IMR-90 (cell line): ENCODE measurements around the gene JSRP1. TPM values are rescaled to one million over a fixed set of nuclear protein-coding genes. Genes with fewer than 3 reads are reported as not detected.

Source experiments
- ATAC-seq: fragments of 200-7000 bp; cut with Tn5 transposase; 2 replicates; pipeline ENCODE4 v1.9.1; 2020; ENCODE audit warnings: low read depth, mild to moderate bottlenecking, moderate library complexity
- BruUV-seq: library from RNA; stranded (reverse); fragments of 400-500 nt; replicated peaks from 2 replicates; lab custom pipeline; 2021; lab: Mats Ljungman, UMichigan
- CTCF ChIA-PET: fragments of 300-600 bp; formaldehyde crosslinking; extraction: SDS; loops from one replicate; lab custom pipeline; 2021; ENCODE audit warnings: antibody characterized with exemption; lab: Yijun Ruan, JAX
- POLR2A ChIA-PET: fragments of 300-600 bp; sonication (Branson Sonifier 250); formaldehyde crosslinking; loops from one replicate; lab custom pipeline; 2022; ENCODE audit warnings: antibody characterized with exemption; ENCODE audit not compliant: unreplicated experiment; lab: Charles Lee
- DNase-seq: peaks from one replicate; pipeline ENCODE4 v3.0.0; 2013
- H2AFZ ChIP-seq: replicated peaks from 2 replicates; pipeline ENCODE3; 2013; ENCODE audit warnings: low read length, mild to moderate bottlenecking; ENCODE audit not compliant: poor library complexity
- H2AK5ac ChIP-seq: 2 replicates; pipeline ENCODE4 v1.6.1; 2013; ENCODE audit warnings: low read depth, low read length, inconsistent platforms
- H2AK9ac ChIP-seq: replicated peaks from 2 replicates; pipeline ENCODE3; 2013; ENCODE audit warnings: mild to moderate bottlenecking, low read depth, low read length, moderate library complexity; ENCODE audit not compliant: poor library complexity
- H2BK120ac ChIP-seq: 2 replicates; pipeline ENCODE4 v1.6.1; 2013; ENCODE audit warnings: low read depth, low read length, inconsistent platforms
- H2BK15ac ChIP-seq: 3 replicates; pipeline ENCODE4 v1.6.1; 2013; ENCODE audit warnings: low read depth, low read length, inconsistent platforms
- H2BK20ac ChIP-seq: 2 replicates; pipeline ENCODE4 v1.6.1; 2013; ENCODE audit warnings: low read depth, mild to moderate bottlenecking, inconsistent platforms, low read length, moderate library complexity
- H2BK5ac ChIP-seq: 2 replicates; pipeline ENCODE4 v1.6.1; 2013; ENCODE audit warnings: mild to moderate bottlenecking, low read depth, low read length, inconsistent platforms; ENCODE audit not compliant: poor library complexity, severe bottlenecking
- H3K14ac ChIP-seq: replicated peaks from 2 replicates; pipeline ENCODE4 v1.6.1; 2013; ENCODE audit warnings: low read depth, low read length, inconsistent platforms
- H3K18ac ChIP-seq: 2 replicates; pipeline ENCODE4 v1.6.1; 2013; ENCODE audit warnings: low read depth, low read length, control low read depth
- H3K23ac ChIP-seq: 2 replicates; pipeline ENCODE4 v1.6.1; 2013; ENCODE audit warnings: low read depth, low read length, inconsistent platforms
- H3K27ac ChIP-seq: 2 replicates; pipeline ENCODE4 v1.5.1; 2013; ENCODE audit warnings: mild to moderate bottlenecking, control low read depth, low read length; ENCODE audit not compliant: insufficient read depth
- H3K27me3 ChIP-seq: 2 replicates; pipeline ENCODE4 v1.6.1; 2013; ENCODE audit warnings: low read length; ENCODE audit not compliant: control insufficient read depth, insufficient read depth
- H3K36me3 ChIP-seq: 2 replicates; pipeline ENCODE4 v1.6.1; 2013; ENCODE audit warnings: low read length, mixed read lengths; ENCODE audit not compliant: control insufficient read depth, insufficient read depth
- H3K4ac ChIP-seq: 2 replicates; pipeline ENCODE4 v1.6.1; 2013; ENCODE audit warnings: low read depth, low read length, inconsistent platforms
- H3K4me1 ChIP-seq: 2 replicates; pipeline ENCODE4 v1.6.1; 2013; ENCODE audit warnings: low read length, mixed read lengths; ENCODE audit not compliant: control insufficient read depth, insufficient read depth
- H3K4me2 ChIP-seq: 2 replicates; pipeline ENCODE4 v1.6.1; 2013; ENCODE audit warnings: low read depth, mild to moderate bottlenecking, control low read depth, low read length, moderate library complexity
- H3K4me3 ChIP-seq: 2 replicates; pipeline ENCODE4 v1.5.1; 2013; ENCODE audit warnings: low read depth, mild to moderate bottlenecking, control low read depth, low read length, moderate library complexity; ENCODE audit not compliant: insufficient read depth
- H3K56ac ChIP-seq: 2 replicates; pipeline ENCODE4 v1.6.1; 2013; ENCODE audit warnings: low read length, inconsistent platforms; ENCODE audit not compliant: insufficient read depth; ENCODE audit errors: extremely low read depth
- H3K79me1 ChIP-seq, 2 experiments: 2 replicates each; pipeline ENCODE4 v1.6.1; 2013; ENCODE audit warnings: low read length in 2 of 2, inconsistent platforms in 1 of 2, low read depth in 1 of 2
- H3K9ac ChIP-seq: 2 replicates; pipeline ENCODE4 v1.6.1; 2013; ENCODE audit warnings: low read depth, low read length, control low read depth
- H3K9me1 ChIP-seq: 2 replicates; pipeline ENCODE4 v1.6.1; 2013; ENCODE audit warnings: low read length, inconsistent platforms; ENCODE audit not compliant: insufficient read depth
- H3K9me3 ChIP-seq: 2 replicates; pipeline ENCODE4 v1.6.1; 2013; ENCODE audit warnings: low read length; ENCODE audit not compliant: control insufficient read depth, insufficient read depth
- H4K20me1 ChIP-seq: 2 replicates; pipeline ENCODE4 v1.6.1; 2013; ENCODE audit warnings: low read length, inconsistent platforms; ENCODE audit not compliant: insufficient read depth
- H4K5ac ChIP-seq: 2 replicates; pipeline ENCODE4 v1.6.1; 2013; ENCODE audit warnings: mild to moderate bottlenecking, low read depth, low read length, control low read depth
- H4K8ac ChIP-seq, 2 experiments: 2 replicates each; pipeline ENCODE4 v1.6.1; 2013; ENCODE audit warnings: low read depth in 2 of 2, low read length in 2 of 2, control low read depth in 1 of 2, inconsistent platforms in 1 of 2
- H4K91ac ChIP-seq: 2 replicates; pipeline ENCODE4 v1.6.1; 2013; ENCODE audit warnings: low read depth, low read length, inconsistent platforms; ENCODE audit not compliant: insufficient read depth
- BHLHE40 ChIP-seq: fragments of 150-350 bp; IDR thresholded peaks from 2 replicates; pipeline ENCODE4 v1.6.1; 2016; ENCODE audit warnings: mild to moderate bottlenecking, low read depth, low read length
- CEBPB ChIP-seq: IDR thresholded peaks from 2 replicates; pipeline ENCODE4 v1.6.1; 2012; ENCODE audit warnings: low read depth, low read length, improper control_type of control experiment
- FOS ChIP-seq: fragments of 150-350 bp; IDR thresholded peaks from 2 replicates; pipeline ENCODE4 v1.6.1; 2016; ENCODE audit warnings: low read depth, low read length
- MAFK ChIP-seq: IDR thresholded peaks from 2 replicates; pipeline ENCODE4 v1.6.1; 2012; ENCODE audit warnings: low read depth, low read length, improper control_type of control experiment
- MAZ ChIP-seq: IDR thresholded peaks from 2 replicates; pipeline ENCODE4 v1.6.1; 2012; ENCODE audit warnings: low read depth, mild to moderate bottlenecking, low read length, improper control_type of control experiment, moderate library complexity, borderline replicate concordance
- MXI1 ChIP-seq: IDR thresholded peaks from 2 replicates; pipeline ENCODE4 v1.6.1; 2012; ENCODE audit warnings: low read depth, mild to moderate bottlenecking, low read length, moderate library complexity, borderline replicate concordance
- NFE2L2 ChIP-seq: fragments of 150-350 bp; IDR thresholded peaks from 2 replicates; pipeline ENCODE4 v1.6.1; 2016; ENCODE audit warnings: low read depth, mild to moderate bottlenecking, low read length
- POLR2A ChIP-seq: IDR thresholded peaks from 2 replicates; pipeline ENCODE4 v1.6.1; 2012; ENCODE audit warnings: mild to moderate bottlenecking, low read depth, low read length
- RAD21 ChIP-seq: IDR thresholded peaks from 2 replicates; pipeline ENCODE4 v1.6.1; 2012; ENCODE audit warnings: low read length, improper control_type of control experiment
- RCOR1 ChIP-seq: IDR thresholded peaks from 2 replicates; pipeline ENCODE4 v1.6.1; 2012; ENCODE audit warnings: mild to moderate bottlenecking, low read length, improper control_type of control experiment; ENCODE audit not compliant: insufficient replicate concordance
- RFX5 ChIP-seq: IDR thresholded peaks from 2 replicates; pipeline ENCODE4 v1.8.0; 2012; ENCODE audit warnings: low read depth, mild to moderate bottlenecking, low read length, moderate library complexity
- WGBS, 2 experiments: methylation state at CpG; one replicate each; pipeline versions ENCODE4 v1.1.5 to v1.1.7; 2013; ENCODE audit warnings: missing lambda C conversion rate in 2 of 2; ENCODE audit not compliant: insufficient read length in 1 of 2; ENCODE audit errors: extremely low coverage in 2 of 2; 5-methylcytosine and 5-hydroxymethylcytosine counted together
- dilution Hi-C: fragments of 300-500 bp; cut with HindIII; formaldehyde crosslinking; loops from one replicate; pipeline ENCODE4 v1.14.3; 2018; ENCODE audit warnings: low sequenced_read_pairs; ENCODE audit not compliant: unreplicated experiment
- in situ Hi-C: fragments of 300-500 bp; cut with MboI; formaldehyde crosslinking; loops from 3 replicates; pipeline ENCODE4 v1.14.3; 2019; ENCODE audit warnings: low sequenced_read_pairs, inconsistent platforms, mixed read lengths
- intact Hi-C: fragments of 100-400 bp; cut with micrococcal nuclease; formaldehyde crosslinking; loops from 2 replicates; pipeline ENCODE4 v1.10.0; 2022
- polyA plus RNA-seq, 3 experiments: library from polyadenylated mRNA; depleted of rRNA; stranded (reverse); fragments of >200 nt; gene quantifications; 2 replicates each; pipeline ENCODE4 v1.2.3, GENCODE V29; 2012; ENCODE audit warnings: low replicate concordance in 1 of 3
- total RNA-seq: library from RNA; depleted of rRNA; stranded (reverse); fragments of >200 nt; gene quantifications from 2 replicates; pipeline ENCODE4 v1.2.3, GENCODE V29; 2012
- TF ChIP-seq, protein P1 (sequence below): conservative IDR thresholded peaks from 2 replicates; pipeline ENCODE4 v1.5.1; 2012; ENCODE audit warnings: mild to moderate bottlenecking, low read depth, low read length, improper control_type of control experiment
- TF ChIP-seq, protein P2 (sequence below): fragments of 150-350 bp; IDR thresholded peaks from 2 replicates; pipeline ENCODE4 v1.6.1; 2017; ENCODE audit warnings: mild to moderate bottlenecking, antibody characterized with exemption, low read length, low read depth
- TF ChIP-seq, protein P3 (sequence below): fragments of 150-350 bp; IDR thresholded peaks from 2 replicates; pipeline ENCODE4 v1.6.1; 2016; ENCODE audit warnings: low read depth, mild to moderate bottlenecking, low read length, moderate library complexity, borderline replicate concordance

The JSRP1 gene
- total and polyA plus RNA-seq, 2 of the 4 experiments (the other 2 are of a cell fraction): not detected

DNA sequence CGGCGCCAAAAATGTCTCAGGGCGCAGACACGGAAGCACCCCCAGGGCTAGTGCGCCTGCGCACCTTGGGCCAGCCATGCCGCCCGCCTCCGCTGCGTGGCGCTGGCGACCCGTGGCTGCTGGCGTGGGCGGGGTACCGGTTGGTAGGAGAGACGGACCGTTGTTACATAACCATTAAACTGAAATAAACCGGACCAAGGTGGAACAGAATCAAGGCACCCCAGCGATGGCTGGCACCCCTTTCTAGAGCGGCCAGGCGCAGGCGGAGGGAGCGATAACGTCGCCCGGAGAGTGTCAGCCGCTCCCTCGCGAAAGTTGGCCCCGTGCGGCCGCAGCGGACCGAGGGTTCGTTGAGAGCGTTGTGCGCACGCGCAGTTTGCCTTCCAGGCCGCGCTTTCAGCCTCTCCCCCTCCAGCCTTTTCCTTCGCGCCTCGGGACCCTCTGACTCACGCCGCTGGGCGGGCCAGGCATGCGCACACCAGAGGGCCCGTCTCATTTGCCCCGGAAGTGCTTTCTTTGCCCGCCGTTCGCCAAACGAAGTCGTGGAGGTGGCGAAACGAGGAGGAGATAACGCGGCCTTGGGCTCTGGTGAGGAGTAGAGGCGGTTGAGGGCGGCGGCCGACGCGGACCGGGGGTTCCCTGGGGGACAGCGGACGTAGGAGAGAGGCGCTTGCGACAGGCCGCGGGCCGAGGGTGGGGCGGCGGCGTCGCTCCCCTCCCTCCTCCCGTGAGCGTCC, 19.7 kb downstream of the JSRP1 start, which contains the start of the genes PLEKHJ1 and SF3A2:
Gene PLEKHJ1, minus strand, starts transcription at position 16 of the 737 bp plus-strand sequence. CDS start 81 bp downstream, outside the sequence.
Gene SF3A2, plus strand, starts transcription at position 511 of the 737 bp plus-strand sequence. CDS start 6,595 bp downstream, outside the sequence.
- peaks cover 47% of the 10 kb centered on the region for H4K20me1 ChIP-seq
- TF ChIP-seq RAD21: peak; percentile 94
- peak; percentile 51; the same call in 1 of the 2 replicates for TF ChIP-seq CEBPB
- TF ChIP-seq, protein P1, sequence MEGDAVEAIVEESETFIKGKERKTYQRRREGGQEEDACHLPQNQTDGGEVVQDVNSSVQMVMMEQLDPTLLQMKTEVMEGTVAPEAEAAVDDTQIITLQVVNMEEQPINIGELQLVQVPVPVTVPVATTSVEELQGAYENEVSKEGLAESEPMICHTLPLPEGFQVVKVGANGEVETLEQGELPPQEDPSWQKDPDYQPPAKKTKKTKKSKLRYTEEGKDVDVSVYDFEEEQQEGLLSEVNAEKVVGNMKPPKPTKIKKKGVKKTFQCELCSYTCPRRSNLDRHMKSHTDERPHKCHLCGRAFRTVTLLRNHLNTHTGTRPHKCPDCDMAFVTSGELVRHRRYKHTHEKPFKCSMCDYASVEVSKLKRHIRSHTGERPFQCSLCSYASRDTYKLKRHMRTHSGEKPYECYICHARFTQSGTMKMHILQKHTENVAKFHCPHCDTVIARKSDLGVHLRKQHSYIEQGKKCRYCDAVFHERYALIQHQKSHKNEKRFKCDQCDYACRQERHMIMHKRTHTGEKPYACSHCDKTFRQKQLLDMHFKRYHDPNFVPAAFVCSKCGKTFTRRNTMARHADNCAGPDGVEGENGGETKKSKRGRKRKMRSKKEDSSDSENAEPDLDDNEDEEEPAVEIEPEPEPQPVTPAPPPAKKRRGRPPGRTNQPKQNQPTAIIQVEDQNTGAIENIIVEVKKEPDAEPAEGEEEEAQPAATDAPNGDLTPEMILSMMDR: peak; percentile 99
- peak; percentile 59 for TF ChIP-seq RFX5
- TF ChIP-seq RCOR1: no peak
- TF ChIP-seq, protein P2, sequence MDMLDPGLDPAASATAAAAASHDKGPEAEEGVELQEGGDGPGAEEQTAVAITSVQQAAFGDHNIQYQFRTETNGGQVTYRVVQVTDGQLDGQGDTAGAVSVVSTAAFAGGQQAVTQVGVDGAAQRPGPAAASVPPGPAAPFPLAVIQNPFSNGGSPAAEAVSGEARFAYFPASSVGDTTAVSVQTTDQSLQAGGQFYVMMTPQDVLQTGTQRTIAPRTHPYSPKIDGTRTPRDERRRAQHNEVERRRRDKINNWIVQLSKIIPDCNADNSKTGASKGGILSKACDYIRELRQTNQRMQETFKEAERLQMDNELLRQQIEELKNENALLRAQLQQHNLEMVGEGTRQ: peak; percentile 24; the same call in 1 of the 2 replicates
- peak; percentile 76 for TF ChIP-seq POLR2A
- TF ChIP-seq, protein P3, sequence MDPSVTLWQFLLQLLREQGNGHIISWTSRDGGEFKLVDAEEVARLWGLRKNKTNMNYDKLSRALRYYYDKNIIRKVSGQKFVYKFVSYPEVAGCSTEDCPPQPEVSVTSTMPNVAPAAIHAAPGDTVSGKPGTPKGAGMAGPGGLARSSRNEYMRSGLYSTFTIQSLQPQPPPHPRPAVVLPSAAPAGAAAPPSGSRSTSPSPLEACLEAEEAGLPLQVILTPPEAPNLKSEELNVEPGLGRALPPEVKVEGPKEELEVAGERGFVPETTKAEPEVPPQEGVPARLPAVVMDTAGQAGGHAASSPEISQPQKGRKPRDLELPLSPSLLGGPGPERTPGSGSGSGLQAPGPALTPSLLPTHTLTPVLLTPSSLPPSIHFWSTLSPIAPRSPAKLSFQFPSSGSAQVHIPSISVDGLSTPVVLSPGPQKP: no peak
- TF ChIP-seq MAZ: peak; percentile 88
- peak; percentile 16; the same call in 1 of the 2 replicates for TF ChIP-seq BHLHE40
- TF ChIP-seq MXI1: peak; percentile 81
- no peak for TF ChIP-seq MAFK
- TF ChIP-seq NFE2L2: no peak
- TF ChIP-seq FOS: peak; percentile 30; the same call in 1 of the 2 replicates

More for the DNA sequence above, 19.7 kb downstream of the JSRP1 start, which contains the start of the genes PLEKHJ1 and SF3A2:
- Histone ChIP-seq H3K9ac (peak within 1 kb of the TSS; percentile 84), H3K4me3 (peak within 1 kb of the TSS; percentile 67), H2AFZ (peak within 1 kb of the TSS; percentile 99), H2AK9ac (peak within 1 kb of the TSS; percentile 90), H2BK15ac (peak within 1 kb of the TSS; percentile 55; the same call in 1 of the 3 replicates), H3K9me3 (no peaks in the 10 kb centered on the region), H4K8ac (peak within 1 kb of the TSS; percentile 78 to 99), H3K4ac (peak within 1 kb of the TSS; percentile 96), H2BK20ac (no peak within 1 kb of the TSS), H3K18ac (peak within 1 kb of the TSS; percentile 68), H3K4me2 (peak within 1 kb of the TSS; percentile 96), H3K27ac (peak within 1 kb of the TSS; percentile 93), H2BK5ac (peak within 1 kb of the TSS; percentile 90), H3K9me1 (peaks cover 13% of the 10 kb centered on the region), H3K4me1 (peaks cover 22% of the 10 kb centered on the region), H3K14ac (peak within 1 kb of the TSS; percentile 95), H3K23ac (peak within 1 kb of the TSS; percentile 87), H3K36me3 (peaks cover 23% of the 10 kb centered on the region), H3K79me1 (peaks cover 0 to 64% of the 10 kb centered on the region in 2 experiments; a peak in 3 of 4 replicates), H3K56ac (peak within 1 kb of the TSS; percentile 91), H3K27me3 (no peaks in the 10 kb centered on the region), H4K91ac (peak within 1 kb of the TSS; percentile 89), H2AK5ac (peak within 1 kb of the TSS; percentile 97), H2BK120ac (peak within 1 kb of the TSS; percentile 85), H4K5ac (peak within 1 kb of the TSS; percentile 79)
- ATAC-seq: peak; percentile 82
- 0% methylated on average over 8 of the region's 80 CpGs; no CpG with 5 or more reads in 1 of the 2 experiments for WGBS, 2 experiments
- peak; percentile 96 for DNase-seq
- BruUV-seq: no TSS peak
- ChIA-PET POLR2A (no interaction called here), CTCF (interaction anchor here (0.6 to 0.7 kb wide), 2 partner anchors 55 to 83 kb away, joined by 3 to 4 read pairs; no protein-coding TSS in a partner anchor)
- in situ Hi-C loops (no loop called here), dilution Hi-C loops (no loop called here), intact Hi-C loops (loop anchor here (1.0 to 5.0 kb wide), 5 partner anchors 37 to 376 kb away; no protein-coding TSS in a partner anchor)
